H1 (cell line): ENCODE results near the gene PRKCA. TPM values are rescaled to one million over a fixed set of nuclear protein-coding genes. Genes with fewer than 3 reads are reported as not detected.

ENCODE experiments used
- CTCF ChIA-PET: fragments of 300-600 bp; sonication (Branson Sonifier 250); formaldehyde crosslinking; loops from one replicate; lab custom pipeline; 2021; ENCODE audit not compliant: partially characterized antibody; lab: Charles Lee
- POLR2A ChIA-PET: fragments of 300-600 bp; sonication (Branson Sonifier 250); formaldehyde crosslinking; loops from one replicate; lab custom pipeline; 2021; ENCODE audit warnings: inconsistent platforms; ENCODE audit not compliant: partially characterized antibody; lab: Charles Lee
- DNase-seq, 2 experiments: peaks; one replicate each; pipeline versions ENCODE4 v3.0.0 to v3.0.0-alpha.2; 2010 to 2022; ENCODE audit warnings: low spot score in 2 of 2, low read depth in 1 of 2, mixed read lengths in 1 of 2
- FAIRE-seq: peaks from 2 replicates; lab custom pipeline; 2011; peaks lifted over from hg19 to GRCh38; lab: Jason Lieb, UNC
- H2AFZ ChIP-seq: 2 replicates; pipeline ENCODE4 v1.8.1; 2012; ENCODE audit warnings: low read length, inconsistent platforms
- H2AK5ac ChIP-seq: 2 replicates; pipeline ENCODE4 v1.6.1; 2013; ENCODE audit warnings: low read depth, low read length
- H2BK120ac ChIP-seq: replicated peaks from 2 replicates; pipeline ENCODE3; 2013; ENCODE audit warnings: low read depth, low read length, inconsistent platforms
- H2BK12ac ChIP-seq: 2 replicates; pipeline ENCODE4 v1.6.1; 2013; ENCODE audit warnings: low read depth, low read length
- H2BK15ac ChIP-seq: 2 replicates; pipeline ENCODE4 v1.6.1; 2013; ENCODE audit warnings: low read length
- H2BK20ac ChIP-seq: 2 replicates; pipeline ENCODE4 v1.6.1; 2013; ENCODE audit warnings: low read length
- H2BK5ac ChIP-seq: 2 replicates; pipeline ENCODE4 v1.6.1; 2013; ENCODE audit warnings: low read depth, low read length
- H3K14ac ChIP-seq: 2 replicates; pipeline ENCODE4 v1.6.1; 2013; ENCODE audit warnings: inconsistent platforms; ENCODE audit not compliant: insufficient read length
- H3K18ac ChIP-seq: 2 replicates; pipeline ENCODE4 v1.6.1; 2013; ENCODE audit warnings: low read length; ENCODE audit errors: extremely low read depth
- H3K23ac ChIP-seq: 2 replicates; pipeline ENCODE4 v1.6.1; 2013; ENCODE audit warnings: inconsistent platforms; ENCODE audit not compliant: insufficient read length
- H3K23me2 ChIP-seq: 2 replicates; pipeline ENCODE4 v1.6.1; 2013; ENCODE audit warnings: low read depth, low read length
- H3K27ac ChIP-seq: 2 replicates; pipeline ENCODE4 v1.6.1; 2011; ENCODE audit warnings: low read depth, low read length, inconsistent platforms
- H3K27me3 ChIP-seq, 4 experiments: replicated peaks in 1 of 4; 1 replicate in 1 of 4; 2 replicates in 3 of 4; pipeline versions ENCODE4 v1.6.1 to v1.8.1; 2011 to 2013; ENCODE audit warnings: low read length in 3 of 4, mild to moderate bottlenecking in 3 of 4, inconsistent platforms in 2 of 4, mixed read lengths in 2 of 4, moderate library complexity in 1 of 4; ENCODE audit not compliant: control insufficient read depth in 3 of 4, insufficient read depth in 3 of 4; ENCODE audit errors: extremely low read depth in 1 of 4
- H3K36me3 ChIP-seq, 4 experiments: 2 replicates each; pipeline versions ENCODE4 v1.6.1 to v1.8.1; 2011 to 2013; ENCODE audit warnings: mild to moderate bottlenecking in 4 of 4, low read length in 3 of 4, moderate library complexity in 2 of 4, control low read depth in 1 of 4, inconsistent platforms in 1 of 4; ENCODE audit not compliant: insufficient read depth in 4 of 4, control insufficient read depth in 2 of 4
- H3K4ac ChIP-seq: replicated peaks from 2 replicates; pipeline ENCODE3; 2013; ENCODE audit warnings: low read length, low read depth, mixed read lengths, inconsistent platforms; ENCODE audit not compliant: insufficient read length
- H3K4me1 ChIP-seq, 4 experiments: replicated peaks in 1 of 4; 1 replicate in 1 of 4; 2 replicates in 3 of 4; pipeline versions ENCODE4 v1.6.1 to v1.8.1; 2011 to 2013; ENCODE audit warnings: low read length in 3 of 4, inconsistent platforms in 2 of 4, mixed read lengths in 1 of 4; ENCODE audit not compliant: insufficient read depth in 4 of 4, control insufficient read depth in 3 of 4
- H3K4me2 ChIP-seq, 2 experiments: 2 replicates each; pipeline versions ENCODE4 v1.6.1 to v1.8.1; 2011 to 2013; ENCODE audit warnings: low read depth in 2 of 2, low read length in 2 of 2, control low read depth in 1 of 2, inconsistent platforms in 1 of 2, mild to moderate bottlenecking in 1 of 2; ENCODE audit not compliant: insufficient read depth in 1 of 2
- H3K4me3 ChIP-seq, 4 experiments: fragments of 200-600, 300-600 bp in 1 of 4; sonication (generic), shearing (Covaris generic), sonication (Bioruptor Twin) in 1 of 4; 2 replicates each; pipeline versions ENCODE4 v1.5.1 to v1.8.1; 2011 to 2016; ENCODE audit warnings: low read length in 4 of 4, low read depth in 3 of 4, control low read depth in 2 of 4, inconsistent platforms in 2 of 4, mild to moderate bottlenecking in 2 of 4, mixed read lengths in 1 of 4, moderate library complexity in 1 of 4; ENCODE audit not compliant: insufficient read depth in 2 of 4; ENCODE audit errors: extremely low read depth in 1 of 4
- H3K56ac ChIP-seq: replicated peaks from 2 replicates; pipeline ENCODE3; 2013; ENCODE audit warnings: low read depth, mild to moderate bottlenecking, mixed read lengths, low read length, inconsistent platforms; ENCODE audit not compliant: insufficient read length
- H3K79me1 ChIP-seq: 2 replicates; pipeline ENCODE4 v1.6.1; 2013; ENCODE audit warnings: low read depth, low read length, control low read depth
- H3K79me2 ChIP-seq, 2 experiments: 2 replicates each; pipeline versions ENCODE4 v1.6.1 to v1.8.1; 2012 to 2013; ENCODE audit warnings: low read length in 2 of 2, mild to moderate bottlenecking in 2 of 2, inconsistent platforms in 1 of 2; ENCODE audit not compliant: insufficient read depth in 2 of 2, control insufficient read depth in 1 of 2
- H3K9ac ChIP-seq, 4 experiments: replicated peaks in 1 of 4; 1 replicate in 1 of 4; 2 replicates in 3 of 4; pipeline versions ENCODE4 v1.6.1 to v1.8.1; 2011 to 2013; ENCODE audit warnings: low read depth in 3 of 4, low read length in 3 of 4, control low read depth in 2 of 4, mild to moderate bottlenecking in 2 of 4, moderate library complexity in 2 of 4, inconsistent platforms in 1 of 4; ENCODE audit errors: extremely low read depth in 1 of 4
- H3K9me3 ChIP-seq, 2 experiments: 2 replicates each; pipeline versions ENCODE4 v1.6.1 to v1.8.1; 2012 to 2013; ENCODE audit warnings: mild to moderate bottlenecking in 2 of 2, moderate library complexity in 2 of 2, control low read depth in 1 of 2, inconsistent platforms in 1 of 2, low read depth in 1 of 2, low read length in 1 of 2, mixed read lengths in 1 of 2; ENCODE audit not compliant: insufficient read depth in 2 of 2
- H4K20me1 ChIP-seq, 2 experiments: replicated peaks in 1 of 2; 2 replicates each; pipeline versions ENCODE3 to v1.8.1; 2011 to 2013; ENCODE audit warnings: inconsistent platforms in 2 of 2, low read length in 2 of 2, mild to moderate bottlenecking in 1 of 2; ENCODE audit not compliant: insufficient read depth in 2 of 2, control insufficient read depth in 1 of 2
- H4K5ac ChIP-seq: 2 replicates; pipeline ENCODE4 v1.6.1; 2013; ENCODE audit warnings: low read length, low read depth, mixed read lengths, inconsistent platforms; ENCODE audit not compliant: insufficient read length
- H4K8ac ChIP-seq: 2 replicates; pipeline ENCODE4 v1.8.0; 2013; ENCODE audit warnings: mild to moderate bottlenecking, moderate library complexity, low read length, inconsistent platforms; ENCODE audit not compliant: insufficient read depth; ENCODE audit errors: extremely low read depth
- H4K91ac ChIP-seq: replicated peaks from 2 replicates; pipeline ENCODE3; 2013; ENCODE audit warnings: low read length, mixed read lengths, inconsistent platforms; ENCODE audit not compliant: insufficient read length
- GABPA ChIP-seq: IDR thresholded peaks from 2 replicates; pipeline ENCODE4 v1.6.1; 2011; ENCODE audit warnings: mild to moderate bottlenecking, low read length, moderate library complexity, borderline replicate concordance; ENCODE audit not compliant: insufficient read depth
- HDAC6 ChIP-seq: IDR thresholded peaks from one replicate; pipeline ENCODE4 v1.7.1; 2012; ENCODE audit warnings: low read depth, mild to moderate bottlenecking, inconsistent platforms, low read length, moderate library complexity
- WGBS, 2 experiments: shearing (Covaris generic) in 1 of 2; methylation state at CpG; one replicate each; pipeline versions ENCODE4 v1.1.6 to v1.1.7; 2013 to 2015; ENCODE audit warnings: low lambda C conversion rate in 2 of 2, mixed read lengths in 2 of 2, inconsistent platforms in 1 of 2, low coverage in 1 of 2, missing lambda C conversion rate in 1 of 2; ENCODE audit not compliant: insufficient replicate concordance in 2 of 2, insufficient coverage in 1 of 2, insufficient read length in 1 of 2; ENCODE audit errors: extremely low coverage in 1 of 2, missing lambda C conversion rate in 1 of 2; 5-methylcytosine and 5-hydroxymethylcytosine counted together
- polyA plus RNA-seq, 7 experiments: library from polyadenylated mRNA; depleted of rRNA in 3 of 7; stranded (reverse) in 5 of 7; unstranded in 2 of 7; fragments of >200 nt in 5 of 7; fragments of 200-250 nt in 2 of 7; gene quantifications; 1 replicate in 5 of 7; 2 replicates in 1 of 7; 4 replicates in 1 of 7; pipeline versions ENCODE4 v1.2.1 to v1.2.3, GENCODE V29; 2011 to 2013; ENCODE audit warnings: missing spikeins in 2 of 7, mixed read lengths in 2 of 7
- total RNA-seq: library from RNA; stranded (reverse); fragmentation: NEBNext Ultra II Directional; extraction: Animal tissue kit (Norgen Biotek cat#: 25700); gene quantifications from 2 replicates; pipeline ENCODE4 v1.2.1, GENCODE V29; 2021

The PRKCA gene
- total and polyA plus RNA-seq, 2 of the 8 experiments (the other 6 are each of a cell fraction or from before 2014, with no cell fraction given): 5.8 to 17.8 TPM

DNA sequence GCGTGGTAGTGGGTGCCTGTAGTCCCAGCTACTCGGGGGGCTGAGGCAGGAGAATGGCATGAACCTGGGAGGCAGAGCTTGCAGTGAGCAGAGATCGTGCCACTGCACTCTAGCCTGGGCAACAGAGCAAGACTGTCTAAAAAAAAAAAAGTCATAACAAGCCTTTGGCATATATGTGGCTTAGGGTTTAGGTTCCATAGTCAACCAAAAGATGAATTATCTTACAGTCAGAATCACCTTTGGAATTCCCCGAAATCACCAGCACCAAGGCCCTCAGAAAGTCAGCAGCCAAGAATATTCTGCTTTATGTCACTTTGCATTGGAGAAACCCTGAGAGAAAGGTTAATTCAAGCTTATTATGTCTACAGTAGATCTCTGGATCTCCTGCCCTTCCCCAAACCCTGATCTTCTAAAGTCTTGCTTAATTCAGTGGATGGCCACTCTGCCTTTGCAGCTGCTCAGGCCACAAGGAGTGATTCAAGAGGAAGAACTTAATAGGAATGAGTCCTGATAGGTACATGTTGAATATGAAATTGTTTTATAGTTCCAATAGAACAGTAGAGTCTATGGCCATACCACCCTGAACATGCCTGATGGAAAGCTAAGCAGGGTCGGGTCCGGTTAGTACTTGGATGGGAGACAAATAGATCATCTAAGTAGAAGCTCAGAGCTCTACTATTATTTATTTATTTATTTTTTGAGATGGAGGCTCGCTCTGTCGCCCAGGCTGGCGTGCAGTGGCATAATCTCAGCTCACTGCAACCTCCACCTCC, 336.5 kb downstream of the PRKCA start:
- H4K8ac ChIP-seq: no peak overlapping the region

More for the DNA sequence above, 336.5 kb downstream of the PRKCA start:
- Histone ChIP-seq H3K56ac (no peak overlapping the region), H2BK20ac (no peak overlapping the region), H2AK5ac (no peak overlapping the region), H4K5ac (no peak overlapping the region), H3K9me3 (no peaks in the 10 kb centered on the region), H3K36me3 (peaks cover 0 to 3% (median 0%) of the 10 kb centered on the region in 4 experiments; a peak in 1 of 8 replicates), H3K23ac (no peak overlapping the region), H3K27me3 (no peaks in the 10 kb centered on the region), H2BK12ac (no peak overlapping the region), H3K79me2 (no peaks in the 10 kb centered on the region), H3K4me2 (no peak overlapping the region), H3K4me1 (no peaks in the 10 kb centered on the region), H4K91ac (no peak overlapping the region), H3K27ac (no peak overlapping the region), H3K14ac (no peak overlapping the region), H4K20me1 (no peaks in the 10 kb centered on the region), H3K4ac (no peak overlapping the region), H2AFZ (no peak overlapping the region), H2BK5ac (no peak overlapping the region), H3K23me2 (no peaks in the 10 kb centered on the region), H2BK120ac (no peak overlapping the region), H3K9ac (no peak overlapping the region), H3K4me3 (no peak overlapping the region), H3K79me1 (no peaks in the 10 kb centered on the region), H3K18ac (no peak overlapping the region), H2BK15ac (no peak overlapping the region)
- POLR2A ChIA-PET: no interaction called here
- 91% methylated on average over 9 of the region's 9 CpGs; no CpG with 5 or more reads in 1 of the 2 experiments for WGBS, 2 experiments
- CTCF ChIA-PET: interaction anchor here (0.6 to 1.4 kb wide), 7 partner anchors 9 to 474 kb away, joined by 3 to 4 read pairs (median 3); no protein-coding TSS in a partner anchor
- TF ChIP-seq GABPA (no peak), HDAC6 (no peak)
- DNase-seq: no peak
- no peak for FAIRE-seq
